Uterine smooth muscle cell (primary cell): ENCODE data around the gene RNF223. TPM values are rescaled to one million over a fixed set of nuclear protein-coding genes. Genes with fewer than 3 reads are reported as not detected.

Experiments
- total RNA-seq: library from RNA; depleted of rRNA; stranded (reverse); fragments of >200 nt; gene quantifications from 2 replicates; pipeline ENCODE4 v1.2.3, GENCODE V29; 2014

RNF223 gene
- not detected in 2 replicates for total RNA-seq

DNA sequence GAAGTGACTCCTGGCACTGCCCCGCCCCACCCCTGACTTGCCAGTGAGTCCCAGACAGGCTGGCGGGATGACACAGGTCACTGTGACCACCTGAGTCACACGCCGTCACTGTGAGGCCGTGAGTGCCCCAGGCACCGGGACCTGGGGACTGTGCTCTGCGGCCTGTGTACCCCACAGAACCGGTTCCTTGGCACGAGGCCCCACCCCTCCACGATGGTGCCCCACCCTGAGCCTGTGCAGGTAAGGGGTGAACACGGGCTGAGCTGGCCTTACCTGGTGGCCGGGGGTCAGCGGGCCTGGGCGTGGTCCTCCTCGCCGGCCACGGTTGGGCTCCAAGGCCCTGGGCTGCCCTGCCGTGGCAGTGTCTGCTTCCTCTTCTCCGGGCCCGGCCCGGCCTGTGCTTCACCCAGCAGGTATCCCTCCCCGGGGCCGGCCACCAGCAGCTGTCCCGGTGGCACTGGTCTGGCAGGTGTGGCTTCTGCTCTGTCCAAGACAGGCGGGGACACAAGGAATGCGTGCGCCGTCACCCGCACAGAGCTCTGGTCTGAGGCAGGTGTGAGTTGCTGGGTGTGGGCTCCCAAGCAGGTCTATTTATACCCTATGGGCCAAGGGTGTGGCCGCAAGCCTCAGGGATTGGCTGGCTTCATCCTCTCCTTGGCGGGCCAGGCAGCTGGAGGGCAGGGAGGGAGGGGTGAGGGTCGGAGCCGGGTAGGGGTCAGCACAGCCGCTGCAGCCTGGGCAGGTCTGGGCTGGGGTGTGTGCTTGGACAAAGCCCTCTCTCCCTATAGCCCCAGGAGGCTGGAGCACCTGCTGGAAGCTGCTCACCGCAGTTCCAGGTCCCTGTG lies at the start of gene RNF223:
TSS of gene RNF223 (minus strand) at position 564 of the 845 bp plus-strand sequence. CDS start 1,740 bp downstream, outside the sequence.

DNA sequence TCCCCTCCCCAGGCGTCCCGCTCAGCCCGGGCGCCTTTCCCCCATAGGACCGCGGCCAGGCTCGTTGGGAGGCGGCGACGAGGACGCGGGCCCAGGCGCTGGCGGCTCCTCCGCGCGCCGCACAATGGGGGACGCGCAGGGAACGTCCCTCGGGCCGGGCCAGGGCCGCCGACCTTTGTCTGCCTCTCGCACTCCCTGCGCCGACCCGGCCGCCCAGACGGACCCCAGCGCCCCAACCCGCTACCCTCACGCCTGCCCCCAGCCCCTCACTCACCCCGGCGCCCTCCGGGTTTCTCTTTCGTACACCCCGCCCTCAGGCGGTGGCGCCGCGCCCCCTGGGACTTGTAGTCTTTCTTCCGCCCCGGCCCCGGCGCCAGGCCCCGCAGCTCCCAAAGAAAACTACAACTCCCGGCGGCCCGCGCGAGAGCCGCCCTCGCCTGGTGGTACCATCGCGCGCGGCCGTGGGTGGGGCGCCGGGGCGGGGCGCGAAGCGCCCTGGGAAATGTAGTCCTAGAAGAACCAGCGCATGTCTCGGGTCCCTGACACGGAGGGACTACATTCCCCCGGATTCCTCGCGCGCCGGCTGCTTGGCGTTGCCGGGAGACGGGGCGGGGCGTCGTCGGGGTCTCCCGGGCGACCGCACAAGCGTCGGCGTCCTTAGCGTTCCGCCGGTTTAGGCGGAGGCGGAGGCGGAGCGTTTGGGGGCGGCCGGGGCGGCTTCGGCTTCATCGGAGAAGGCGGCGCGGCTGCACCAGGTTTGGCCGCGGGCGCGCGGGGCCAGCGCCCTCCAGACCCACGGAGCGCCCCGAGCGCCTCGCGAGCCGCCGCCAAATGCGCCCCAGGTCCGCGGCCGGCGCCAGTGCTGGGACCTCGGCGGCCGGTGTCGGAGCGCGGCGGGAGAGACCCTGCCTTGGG lies 41.9 kb upstream of the RNF223 start, which contains the start of gene C1orf159:
TSS of gene C1orf159 (minus strand) at position 304 of the 915 bp plus-strand sequence. CDS start 24,546 bp downstream, outside the sequence.

Other genes with a start within 250 kb of the RNF223 start
- 6.2 and 6.4 TPM in 2 replicates for gene SAMD11, start 150.4 kb downstream of the RNF223 start, total RNA-seq
- gene NOC2L, start 115.0 kb downstream of the RNF223 start, total RNA-seq = 84.2 and 155 TPM in 2 replicates
- gene KLHL17, start 113.7 kb downstream of the RNF223 start, total RNA-seq = 6.9 and 11.8 TPM in 2 replicates
- gene PLEKHN1, start 107.8 kb downstream of the RNF223 start, total RNA-seq = 0.75 and 0.77 TPM in 2 replicates
- gene PERM1, start 92.2 kb downstream of the RNF223 start, total RNA-seq = not detected in 2 replicates
- 2.0 and 3.7 TPM in 2 replicates for gene HES4, start 74.2 kb downstream of the RNF223 start, total RNA-seq
- 46.4 and 53.9 TPM in 2 replicates for gene ISG15, start 60.8 kb downstream of the RNF223 start, total RNA-seq
- 35.2 and 54.7 TPM in 2 replicates for gene AGRN, start 54.2 kb downstream of the RNF223 start, total RNA-seq
- gene C1orf159, start 41.8 kb upstream of the RNF223 start, total RNA-seq = 6.2 and 10.2 TPM in 2 replicates
- gene TTLL10, start 99.6 kb upstream of the RNF223 start, total RNA-seq = 0.12 TPM in 1 of 2 replicates, not detected in the other
- gene TNFRSF18, start 132.3 kb upstream of the RNF223 start, total RNA-seq = 0.12 TPM in 1 of 2 replicates, not detected in the other
- gene TNFRSF4, start 139.8 kb upstream of the RNF223 start, total RNA-seq = 0.12 TPM in 1 of 2 replicates, not detected in the other
- 100 and 158 TPM in 2 replicates for gene SDF4, start 157.7 kb upstream of the RNF223 start, total RNA-seq
- gene B3GALT6, start 157.9 kb upstream of the RNF223 start, total RNA-seq = 32.0 and 35.1 TPM in 2 replicates
- 1.1 and 2.0 TPM in 2 replicates for gene C1QTNF12, start 172.4 kb upstream of the RNF223 start, total RNA-seq
- gene UBE2J2, start 199.5 kb upstream of the RNF223 start, total RNA-seq = 37.2 and 51.7 TPM in 2 replicates
- gene SCNN1D, start 206.1 kb upstream of the RNF223 start, total RNA-seq = 0.89 and 1.7 TPM in 2 replicates
- gene ACAP3, start 233.6 kb upstream of the RNF223 start, total RNA-seq = 38.2 and 64.0 TPM in 2 replicates
- gene PUSL1, start 234.3 kb upstream of the RNF223 start, total RNA-seq = 15.0 and 24.8 TPM in 2 replicates